Peyer's patch (tissue), 4 donors: ENCODE results near the gene TNFRSF4.

Experiments used
- POLR2A ChIP-seq, 2 donors: fragments of 450-650 bp; IDR thresholded peaks; one replicate each; pipeline ENCODE4 v1.5.1; 2017; ENCODE audit warnings: antibody characterized with exemption in 2 of 2, mild to moderate bottlenecking in 2 of 2, moderate library complexity in 2 of 2
- TF ChIP-seq, protein P1 (sequence below), 6 experiments: fragments of 450-650 bp in 4 of 6; fragments of 200-600 bp in 2 of 6; sonication (generic) in 1 of 6; IDR thresholded peaks; one replicate each; pipeline ENCODE4 v1.5.1; 2017 to 2019; ENCODE audit warnings: antibody characterized with exemption in 6 of 6, mild to moderate bottlenecking in 3 of 6, moderate library complexity in 1 of 6

DNA sequence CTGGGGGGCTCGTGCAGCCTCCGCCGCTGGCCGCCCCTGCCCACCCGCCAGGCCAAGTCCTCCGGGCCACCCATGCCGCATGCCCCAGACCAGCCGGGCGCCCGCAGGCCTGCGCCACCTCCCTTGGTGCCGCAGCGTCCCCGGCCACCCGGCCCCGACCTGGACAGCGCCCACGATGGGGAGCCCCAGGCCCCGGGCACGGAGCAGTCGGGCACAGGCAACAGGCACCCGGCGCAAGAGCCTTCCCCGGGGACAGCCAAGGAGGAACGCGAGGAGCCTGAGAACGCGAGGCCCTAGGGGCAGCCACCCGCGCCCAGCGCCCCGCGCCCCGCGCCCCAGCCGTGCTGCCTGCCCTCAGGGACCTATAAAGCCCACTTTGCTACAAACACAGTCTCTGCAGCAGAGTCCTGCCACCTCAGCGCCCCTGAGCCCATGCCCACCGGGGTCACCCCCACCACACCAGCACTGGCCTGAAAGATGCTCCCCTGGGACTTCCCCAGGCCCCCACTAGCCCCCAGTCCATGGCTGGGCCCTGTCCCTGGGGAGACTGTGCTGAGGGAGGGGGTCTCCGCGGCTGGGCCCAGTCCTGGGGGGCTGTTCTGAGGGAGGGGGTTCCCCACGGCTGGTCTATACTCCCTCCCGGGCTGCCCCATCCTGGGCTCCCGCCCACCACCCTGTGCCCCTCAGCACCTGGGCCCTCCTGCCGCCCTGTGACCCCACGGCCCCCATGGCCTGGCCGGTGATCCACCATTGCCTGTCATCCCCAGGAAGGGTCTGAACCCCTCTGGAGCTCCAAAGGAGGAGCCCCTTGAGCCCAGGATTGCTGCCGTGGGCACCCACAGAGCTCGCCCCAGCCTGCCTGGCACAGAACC is 16.2 kb downstream of the TNFRSF4 start:
- TF ChIP-seq, protein P1, sequence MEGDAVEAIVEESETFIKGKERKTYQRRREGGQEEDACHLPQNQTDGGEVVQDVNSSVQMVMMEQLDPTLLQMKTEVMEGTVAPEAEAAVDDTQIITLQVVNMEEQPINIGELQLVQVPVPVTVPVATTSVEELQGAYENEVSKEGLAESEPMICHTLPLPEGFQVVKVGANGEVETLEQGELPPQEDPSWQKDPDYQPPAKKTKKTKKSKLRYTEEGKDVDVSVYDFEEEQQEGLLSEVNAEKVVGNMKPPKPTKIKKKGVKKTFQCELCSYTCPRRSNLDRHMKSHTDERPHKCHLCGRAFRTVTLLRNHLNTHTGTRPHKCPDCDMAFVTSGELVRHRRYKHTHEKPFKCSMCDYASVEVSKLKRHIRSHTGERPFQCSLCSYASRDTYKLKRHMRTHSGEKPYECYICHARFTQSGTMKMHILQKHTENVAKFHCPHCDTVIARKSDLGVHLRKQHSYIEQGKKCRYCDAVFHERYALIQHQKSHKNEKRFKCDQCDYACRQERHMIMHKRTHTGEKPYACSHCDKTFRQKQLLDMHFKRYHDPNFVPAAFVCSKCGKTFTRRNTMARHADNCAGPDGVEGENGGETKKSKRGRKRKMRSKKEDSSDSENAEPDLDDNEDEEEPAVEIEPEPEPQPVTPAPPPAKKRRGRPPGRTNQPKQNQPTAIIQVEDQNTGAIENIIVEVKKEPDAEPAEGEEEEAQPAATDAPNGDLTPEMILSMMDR (IDR thresholded peaks at IDR 0.05) = no peak
- no peak for TF ChIP-seq POLR2A (IDR thresholded peaks at IDR 0.05)
